HEK293T (cell line): Measurements from ENCODE around the gene TIMM50.

Experiments used
- ARNT ChIP-seq: fragments of 450-650 bp; IDR thresholded peaks from 2 replicates; pipeline ENCODE4 v1.6.1; 2017; ENCODE audit warnings: mild to moderate bottlenecking
- ELF4 ChIP-seq: fragments of 450-650 bp; IDR thresholded peaks from 2 replicates; pipeline ENCODE4 v1.6.1; 2017; ENCODE audit warnings: antibody characterized with exemption
- SP1 ChIP-seq: fragments of 450-650 bp; IDR thresholded peaks from 2 replicates; pipeline ENCODE4 v1.6.1; 2017

DNA sequence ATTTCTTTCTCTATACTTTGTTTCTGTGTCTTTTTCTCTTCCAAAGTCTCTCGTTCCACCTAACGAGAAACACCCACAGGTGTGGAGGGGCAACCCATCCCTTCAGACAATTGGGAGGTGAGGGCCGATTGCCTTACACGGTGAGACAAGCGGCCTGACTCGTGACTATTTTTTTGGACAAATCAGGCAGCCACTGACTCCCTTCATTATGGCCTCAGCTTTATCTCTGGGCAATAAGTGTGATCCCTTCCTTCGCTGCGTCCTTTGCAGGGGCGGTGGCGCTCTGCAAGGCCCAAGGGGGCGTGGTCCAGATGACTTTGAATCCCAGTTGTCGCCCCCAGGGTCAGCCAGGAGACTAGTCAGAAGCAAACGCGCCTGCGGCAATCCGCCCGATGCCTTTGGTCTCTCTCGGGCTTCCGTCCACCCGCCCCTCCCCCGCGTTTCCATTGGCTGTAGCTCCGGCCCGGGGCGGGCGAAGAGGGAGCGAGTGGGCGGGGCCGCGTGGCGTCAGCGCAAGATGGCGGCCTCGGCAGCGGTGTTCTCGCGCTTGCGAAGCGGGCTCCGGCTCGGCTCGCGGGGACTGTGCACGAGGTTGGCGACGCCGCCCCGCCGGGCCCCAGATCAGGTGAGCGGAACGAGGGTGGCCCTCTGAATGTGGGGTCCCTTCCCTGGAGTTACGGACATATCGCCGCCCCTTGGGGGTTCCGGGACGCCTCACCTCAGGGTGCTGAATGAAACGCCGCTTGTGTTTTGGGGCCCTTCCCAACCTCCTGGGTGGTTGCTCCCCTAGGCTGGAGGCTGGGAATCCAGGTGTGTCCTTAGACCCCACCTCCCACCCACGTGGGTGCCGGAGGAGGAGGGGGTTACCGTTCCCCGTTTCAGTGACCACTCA, at the start of gene TIMM50:
- TF ChIP-seq ELF4 (peak; percentile 26; the same call in 1 of the 2 replicates), SP1 (0 out of 2 replicates have a peak, but pooled peaks have one; percentile 8), ARNT (no peak)
